Subcutaneous adipose tissue (tissue), 4 donors: Measurements from ENCODE around the gene NCBP2. TPM values are rescaled to one million over a fixed set of nuclear protein-coding genes. Genes with fewer than 3 reads are reported as not detected.

Experiments
- CTCF ChIP-seq: fragments of 450-650 bp; IDR thresholded peaks from one replicate; pipeline ENCODE4 v1.5.1; 2016; ENCODE audit warnings: low read depth, mild to moderate bottlenecking, control low read depth, antibody characterized with exemption, moderate library complexity
- total RNA-seq, 4 donors: library from RNA; depleted of rRNA; stranded (reverse); fragments of >200 nt; gene quantifications; one replicate each; pipeline ENCODE4 v1.1.0, GENCODE V29; 2016

NCBP2 gene
- total RNA-seq, 4 donors from 2014 or later: 35.7 to 41.4 (median 37.8) TPM

GRCh38 chr3:196967412-196968232 lies 25.3 kb upstream of the NCBP2 start:
- TF ChIP-seq CTCF: no peak

- TF ChIP-seq CTCF: no peak
Observed at GRCh38 chr3:196966526-196967401, 24.4 kb upstream of the NCBP2 start.

- TF ChIP-seq CTCF: no peak
Observed at GRCh38 chr3:196965804-196966173, 23.5 kb upstream of the NCBP2 start.

GRCh38 chr3:196965112-196965803 lies 22.9 kb upstream of the NCBP2 start:
- TF ChIP-seq CTCF: no peak

- TF ChIP-seq CTCF: no peak
Observed at GRCh38 chr3:196963631-196963953, 21.3 kb upstream of the NCBP2 start.

- TF ChIP-seq CTCF: no peak
Observed at GRCh38 chr3:196962930-196963630, 20.8 kb upstream of the NCBP2 start.
